WTC11 (cell line): ENCODE results near the gene HDAC9. TPM values are rescaled to one million over a fixed set of nuclear protein-coding genes. Genes with fewer than 3 reads are reported as not detected.

Experiments
- ATAC-seq: fragments of 200-7000 bp; cut with Tn5 transposase; 2 replicates; pipeline ENCODE4 v1.10.0; 2021; ENCODE audit warnings: mild to moderate bottlenecking, moderate library complexity
- CTCF ChIA-PET: fragments of 300-600 bp; sonication (Branson Sonifier 250); formaldehyde crosslinking; loops from one replicate; lab custom pipeline; 2021; ENCODE audit warnings: antibody characterized with exemption; lab: Charles Lee
- POLR2A ChIA-PET: fragments of 350-600 bp; sonication (Branson Sonifier 250); formaldehyde crosslinking; loops from one replicate; lab custom pipeline; 2021; ENCODE audit warnings: antibody characterized with exemption; lab: Charles Lee
- DNase-seq: peaks from one replicate; pipeline ENCODE4 v3.0.0; 2021; ENCODE audit warnings: low spot score
- H3K27ac Mint-ChIP-seq: 2 replicates; pipeline ENCODE4 v1.8.0; 2021; ENCODE audit warnings: mixed read lengths
- H3K27me3 Mint-ChIP-seq: 2 replicates; pipeline ENCODE4 v1.8.0; 2021; ENCODE audit warnings: low read depth, mild to moderate bottlenecking, moderate library complexity, mixed read lengths
- H3K36me3 Mint-ChIP-seq: 2 replicates; pipeline ENCODE4 v1.8.0; 2021; ENCODE audit warnings: mixed read lengths
- H3K4me1 Mint-ChIP-seq: 2 replicates; pipeline ENCODE4 v1.8.0; 2022; ENCODE audit warnings: mixed read lengths
- H3K4me3 Mint-ChIP-seq: 2 replicates; pipeline ENCODE4 v1.8.0; 2021; ENCODE audit warnings: mild to moderate bottlenecking, moderate library complexity, mixed read lengths
- H3K9me3 Mint-ChIP-seq: 2 replicates; pipeline ENCODE4 v1.8.0; 2021; ENCODE audit warnings: mixed read lengths
- CBFB ChIP-seq: sonication (generic); formaldehyde crosslinking; IDR thresholded peaks from 2 replicates; pipeline ENCODE4 v1.8.1; 2022; ENCODE audit warnings: mild to moderate bottlenecking, low read depth, missing genetic modification reagents
- CTCF ChIP-seq: fragments of 200-600 bp; IDR thresholded peaks from 2 replicates; pipeline ENCODE4 v1.8.0; 2022; ENCODE audit warnings: antibody characterized with exemption
- FOXK1 ChIP-seq: sonication (generic); formaldehyde crosslinking; IDR thresholded peaks from 2 replicates; pipeline ENCODE4 v1.8.0; 2022; ENCODE audit warnings: mild to moderate bottlenecking, moderate library complexity, missing genetic modification reagents
- FOXP1 ChIP-seq: sonication (generic); formaldehyde crosslinking; IDR thresholded peaks from 2 replicates; pipeline ENCODE4 v1.8.0; 2022; ENCODE audit warnings: missing genetic modification reagents, mild to moderate bottlenecking, moderate library complexity, borderline replicate concordance
- GABPB1 ChIP-seq: sonication (generic); formaldehyde crosslinking; IDR thresholded peaks from 2 replicates; pipeline ENCODE4 v1.8.1; 2023; ENCODE audit warnings: mild to moderate bottlenecking, missing genetic modification reagents
- GRHL2 ChIP-seq: fragments of 250-450 bp; sonication (Bioruptor Pico); IDR thresholded peaks from 2 replicates; pipeline ENCODE4 v1.8.0; 2022; ENCODE audit warnings: mild to moderate bottlenecking, moderate library complexity; ENCODE audit not compliant: insufficient replicate concordance, severe bottlenecking
- IRF2 ChIP-seq: sonication (generic); formaldehyde crosslinking; IDR thresholded peaks from 2 replicates; pipeline ENCODE4 v1.8.0; 2022; ENCODE audit warnings: low read depth, missing genetic modification reagents, borderline replicate concordance
- JAZF1 ChIP-seq: fragments of 250-450 bp; sonication (Bioruptor Pico); IDR thresholded peaks from 2 replicates; pipeline ENCODE4 v1.9.0; 2021; ENCODE audit warnings: moderate library complexity, mild to moderate bottlenecking, inconsistent platforms
- JUN ChIP-seq: sonication (generic); formaldehyde crosslinking; IDR thresholded peaks from 2 replicates; pipeline ENCODE4 v1.8.0; 2023; ENCODE audit warnings: mild to moderate bottlenecking, missing genetic modification reagents
- NFYB ChIP-seq: sonication (generic); formaldehyde crosslinking; conservative IDR thresholded peaks from 2 replicates; pipeline ENCODE4 v1.8.0; 2022; ENCODE audit warnings: low read depth, missing genetic modification reagents
- NR1H2 ChIP-seq: sonication (generic); formaldehyde crosslinking; IDR thresholded peaks from 2 replicates; pipeline ENCODE4 v1.9.0; 2021; ENCODE audit warnings: mild to moderate bottlenecking, moderate library complexity, missing genetic modification reagents
- PRDM15 ChIP-seq: sonication (generic); formaldehyde crosslinking; IDR thresholded peaks from 2 replicates; pipeline ENCODE4 v1.8.0; 2022; ENCODE audit warnings: missing genetic modification reagents
- TEAD1 ChIP-seq: sonication (generic); formaldehyde crosslinking; IDR thresholded peaks from 2 replicates; pipeline ENCODE4 v1.8.0; 2022; ENCODE audit warnings: mild to moderate bottlenecking, missing genetic modification reagents
- TEAD4 ChIP-seq: sonication (generic); formaldehyde crosslinking; IDR thresholded peaks from 2 replicates; pipeline ENCODE4 v1.8.0; 2022; ENCODE audit warnings: mild to moderate bottlenecking, missing genetic modification reagents
- TP53 ChIP-seq: sonication (generic); formaldehyde crosslinking; IDR thresholded peaks from 2 replicates; pipeline ENCODE4 v1.8.1; 2023; ENCODE audit warnings: mild to moderate bottlenecking, missing genetic modification reagents
- USF2 ChIP-seq: sonication (generic); formaldehyde crosslinking; IDR thresholded peaks from 2 replicates; pipeline ENCODE4 v1.8.1; 2023; ENCODE audit warnings: mild to moderate bottlenecking, missing genetic modification reagents, moderate library complexity
- ZNF121 ChIP-seq: sonication (generic); formaldehyde crosslinking; IDR thresholded peaks from 2 replicates; pipeline ENCODE4 v1.8.0; 2023; ENCODE audit warnings: missing genetic modification reagents
- ZNF416 ChIP-seq: fragments of 250-450 bp; sonication (Bioruptor Pico); IDR thresholded peaks from 2 replicates; pipeline ENCODE4 v1.9.0; 2021; ENCODE audit warnings: mild to moderate bottlenecking, inconsistent platforms
- ZNF425 ChIP-seq: fragments of 250-450 bp; sonication (Bioruptor Pico); conservative IDR thresholded peaks from 2 replicates; pipeline ENCODE4 v1.9.0; 2021; ENCODE audit warnings: mild to moderate bottlenecking
- total RNA-seq: library from RNA; stranded (reverse); gene quantifications from 3 replicates; pipeline ENCODE4 v1.2.3, GENCODE V29; 2021

Gene HDAC9
- total RNA-seq, 1 experiment from 2014 or later = 18.8 TPM

GRCh38 chr7:18835001-18835690 is 339.6 kb downstream of the HDAC9 start:
- Mint-ChIP-seq H3K9me3 (no peaks in the 10 kb centered on the region), H3K27me3 (no peaks in the 10 kb centered on the region), H3K36me3 (no peaks in the 10 kb centered on the region)
- ATAC-seq = no peak
- ChIA-PET CTCF (no interaction called here), POLR2A (no interaction called here)
- TF ChIP-seq TEAD4 (no peak), ZNF425 (no peak), TP53 (CRISPR knock-in tag) (no peak), CBFB (CRISPR knock-in tag) (no peak), TEAD1 (CRISPR knock-in tag) (no peak), CTCF (no peak), IRF2 (CRISPR knock-in tag) (no peak), NR1H2 (CRISPR knock-in tag) (no peak), ZNF416 (no peak)
- TF ChIP-seq, all 79 proteins: peak for 0
- no peak for DNase-seq
- no peak overlapping the region for H3K27ac Mint-ChIP-seq
- peaks cover 5% of the 10 kb centered on the region; the same call in 1 of the 2 replicates for H3K4me1 Mint-ChIP-seq
- H3K4me3 Mint-ChIP-seq = no peak overlapping the region

- Mint-ChIP-seq H3K27me3 (no peaks in the 10 kb centered on the region), H3K36me3 (no peaks in the 10 kb centered on the region), H3K27ac (no peak overlapping the region), H3K4me3 (no peak overlapping the region), H3K9me3 (no peaks in the 10 kb centered on the region), H3K4me1 (peaks cover 10% of the 10 kb centered on the region)
- CTCF ChIA-PET = no interaction called here
- DNase-seq (no peak), ATAC-seq (no peak)
- POLR2A ChIA-PET = no interaction called here
- TF ChIP-seq GABPB1 (no peak), NFYB (CRISPR knock-in tag) (no peak), GRHL2 (CRISPR knock-in tag) (no peak), PRDM15 (no peak), FOXK1 (CRISPR knock-in tag) (no peak), USF2 (CRISPR knock-in tag) (no peak), ZNF121 (CRISPR knock-in tag) (no peak), FOXP1 (CRISPR knock-in tag) (no peak), JUN (CRISPR knock-in tag) (no peak), JAZF1 (CRISPR knock-in tag) (no peak)
These were observed 348.4 kb downstream of the HDAC9 start for GRCh38 chr7:18843979-18844378.
